C4-2B (cell line): ENCODE data around the gene LMO7.

Source experiments
- CTCF ChIP-seq: fragments of 450-650 bp; conservative IDR thresholded peaks from 2 replicates; pipeline ENCODE4 v1.5.1; 2017; ENCODE audit warnings: mild to moderate bottlenecking
- ZFX ChIP-seq: fragments of 450-650 bp; IDR thresholded peaks from 2 replicates; pipeline ENCODE4 v1.6.1; 2017

GRCh38 chr13:75704194-75704926 is 68.2 kb downstream of the LMO7 start:
- TF ChIP-seq CTCF (no peak), ZFX (no peak)
